GM21381 (cell line): ENCODE results near the gene GTF2E1.
A peak's percentile ranks its signal among the peaks of the same experiment; 100 is the strongest.
"Not testable (repeated sequence)": the region's sequence is repeated elsewhere in the genome, so short reads cannot be mapped to it uniquely, and the experiment has no call there.

Experiments
- ATAC-seq: cut with Tn5 transposase; IDR thresholded peaks from one replicate; pipeline ENCODE4 v1.9.1; 2021; ENCODE audit warnings: mild to moderate bottlenecking, moderate library complexity; ENCODE audit not compliant: unreplicated experiment

Gene GTF2E1

DNA sequence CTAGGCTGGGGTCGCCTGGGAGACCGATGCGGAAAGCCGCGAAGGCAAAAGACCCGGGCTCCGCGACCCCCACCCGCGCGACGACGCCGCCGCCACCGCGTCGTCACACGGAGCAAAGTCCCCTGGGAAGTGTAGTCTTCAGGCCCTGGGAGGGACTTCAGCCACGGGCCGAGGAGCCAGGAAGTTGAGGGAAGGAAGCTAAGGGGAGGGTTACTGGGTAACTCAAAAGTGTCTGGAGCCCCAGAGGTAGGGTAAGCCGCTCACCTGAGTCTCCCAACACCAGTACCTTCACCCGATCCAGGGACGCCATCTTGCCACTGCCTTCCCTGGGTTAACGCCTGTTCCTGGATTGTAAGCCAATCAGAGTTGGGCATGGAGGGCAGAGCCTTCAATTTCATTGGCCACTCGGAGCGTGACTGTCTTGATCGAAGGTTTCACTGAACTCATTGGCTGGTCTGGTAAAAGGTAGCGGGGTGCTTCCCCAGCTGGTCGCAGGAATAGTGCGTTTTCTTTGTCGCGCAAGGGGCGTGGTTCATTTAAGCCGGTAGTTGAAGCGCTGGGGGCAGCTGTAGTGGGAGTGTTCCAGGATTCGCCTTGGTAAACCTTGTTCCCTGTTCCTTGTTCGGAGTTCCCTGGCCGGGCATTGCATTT lies at the start of gene GTF2E1, which contains the start of gene RABL3:
Gene GTF2E1, plus strand, starts transcription at position 547 of the 651 bp plus-strand sequence. CDS start 7,809 bp downstream, outside the sequence.
Gene RABL3, minus strand, starts transcription at position 319 of the 651 bp plus-strand sequence. Its CDS starts 9 bp downstream, at position 310.
- ATAC-seq: peak; percentile 98

DNA sequence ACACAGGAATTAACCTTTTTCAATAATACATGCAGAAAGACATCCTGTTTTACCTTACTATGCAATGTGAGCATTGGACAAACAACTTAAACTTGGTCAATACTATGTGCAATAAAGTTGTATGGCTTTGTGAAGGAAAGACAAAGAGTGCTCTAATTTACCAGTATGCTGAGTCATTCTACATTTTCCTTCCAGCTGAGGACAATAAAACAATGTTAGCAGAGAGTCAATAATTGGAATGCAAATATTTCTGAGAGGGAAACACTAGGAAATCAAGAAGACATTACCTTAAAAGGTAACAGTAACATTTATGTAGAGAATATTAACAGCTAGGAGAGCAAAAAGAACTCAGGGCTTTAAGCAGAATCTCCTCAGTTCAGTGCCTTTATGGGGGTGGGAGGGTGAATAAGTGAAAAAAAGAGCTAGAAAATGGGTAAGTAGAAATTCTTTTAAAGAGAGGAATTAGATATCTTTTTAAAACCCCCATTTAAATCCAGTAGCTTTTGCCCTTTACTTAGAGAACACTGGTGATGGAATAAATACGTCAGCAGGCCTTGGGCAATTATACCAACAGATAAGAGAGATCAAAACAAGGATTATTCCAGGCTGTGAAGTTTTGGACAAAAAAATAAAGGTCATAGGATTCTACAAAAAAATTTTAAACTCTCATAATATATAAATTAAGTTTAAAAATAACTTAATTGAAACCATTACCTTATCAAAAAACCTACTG lies 48.9 kb upstream of the GTF2E1 start:
- ATAC-seq: no peak

DNA sequence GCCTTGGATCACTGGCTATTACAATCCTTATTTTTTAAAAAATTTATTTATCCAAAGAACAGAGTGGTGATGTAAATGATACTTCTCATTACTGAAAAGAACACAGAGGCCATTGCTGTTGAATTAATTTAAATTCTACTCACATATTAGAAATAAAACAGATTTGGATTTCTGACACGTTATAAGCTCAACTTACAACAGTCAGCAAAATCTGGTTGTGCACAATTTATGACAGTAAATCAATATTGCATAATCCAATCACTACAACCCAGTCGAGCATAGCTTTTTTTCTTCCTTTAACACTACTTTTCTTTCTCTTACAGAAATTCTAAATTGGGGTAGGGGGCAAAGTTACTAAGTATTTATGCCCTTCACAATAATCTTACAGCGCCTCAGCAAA lies 43.2 kb upstream of the GTF2E1 start:
- ATAC-seq: no peak

DNA sequence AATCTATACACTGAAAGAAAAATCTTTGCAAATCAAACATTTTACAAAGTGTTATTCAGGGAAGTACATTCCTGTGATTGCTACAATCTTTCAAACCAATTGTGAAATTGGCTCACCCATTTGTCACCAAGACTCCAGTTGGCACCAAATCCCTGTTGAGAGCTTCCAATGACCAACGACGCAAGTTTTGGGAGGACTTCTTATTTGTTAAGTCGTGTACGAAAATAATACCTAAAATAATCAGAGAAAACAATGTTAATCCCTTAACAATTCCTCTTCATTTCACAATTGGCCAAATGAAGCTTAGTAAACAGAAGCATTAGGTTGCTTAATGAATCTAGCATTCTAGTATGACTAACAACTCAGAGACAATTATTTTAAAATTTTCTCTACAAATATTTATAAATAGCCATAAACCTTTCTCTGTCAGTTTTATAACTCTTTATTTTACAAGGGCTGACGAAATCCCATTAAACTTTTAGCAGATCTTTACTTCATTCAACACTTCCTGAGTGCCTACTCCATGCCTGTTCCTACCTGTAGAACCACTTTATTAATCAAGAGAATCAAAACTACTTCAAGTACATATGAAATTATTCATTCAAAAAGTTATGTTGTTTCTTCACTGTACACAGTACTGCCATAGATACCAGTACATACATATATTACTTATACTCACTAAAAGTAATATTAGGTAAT lies 36.5 kb upstream of the GTF2E1 start:
- no peak for ATAC-seq

DNA sequence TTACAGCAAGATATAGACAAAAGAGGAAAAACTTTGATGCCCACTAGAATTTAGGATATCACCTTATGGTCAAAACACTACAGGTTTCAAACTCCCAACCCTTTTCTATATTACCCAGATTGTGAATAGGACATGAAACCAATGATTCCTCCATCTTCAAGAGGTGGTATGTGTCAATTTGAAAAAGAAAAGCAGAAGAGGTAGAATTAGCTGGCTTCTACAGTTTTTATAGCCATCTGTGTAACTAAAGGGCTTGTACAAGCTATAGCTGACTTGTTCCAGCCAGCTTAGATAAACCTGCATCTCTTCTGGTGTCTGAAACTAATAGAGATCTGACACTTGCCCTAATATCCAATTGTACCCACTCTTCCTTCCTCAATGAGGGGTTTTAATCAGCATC lies 35.6 kb upstream of the GTF2E1 start:
- ATAC-seq: no peak

DNA sequence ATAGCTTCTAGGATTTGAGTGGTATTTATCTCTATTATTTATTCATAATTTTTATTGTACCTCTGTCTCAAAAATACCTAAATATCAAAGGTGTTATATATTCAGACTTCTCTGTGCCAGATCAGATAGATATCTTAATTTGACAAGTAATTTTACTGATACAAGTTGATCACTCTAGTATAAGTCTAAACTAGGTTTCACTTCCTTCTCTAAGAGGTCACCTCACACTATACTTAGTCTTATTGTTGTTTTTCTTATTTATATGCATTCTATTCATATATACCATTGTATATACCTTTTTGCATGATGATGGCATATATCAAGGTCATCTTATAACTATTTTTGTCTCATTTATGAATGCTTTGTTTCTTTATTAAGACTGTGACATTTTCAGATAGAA lies 34.1 kb upstream of the GTF2E1 start:
- ATAC-seq: no peak

DNA sequence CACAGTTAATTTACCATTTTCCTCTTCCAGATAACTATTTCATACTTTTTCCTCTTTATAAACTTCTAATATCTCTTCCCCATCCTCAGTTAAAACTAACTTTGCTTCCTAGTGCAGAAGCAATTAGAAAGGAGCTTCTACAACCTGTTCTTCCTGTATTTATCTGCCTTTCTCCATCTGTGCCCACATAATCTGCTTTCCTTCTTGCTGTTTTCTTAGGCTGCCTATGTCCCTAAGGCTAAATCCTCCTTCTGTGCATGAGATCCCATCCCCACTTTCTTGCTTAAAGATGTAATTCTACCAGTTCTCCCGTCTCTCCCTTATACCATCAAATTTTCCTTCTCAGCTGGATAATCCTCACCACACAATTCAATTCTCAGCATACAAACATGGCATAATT lies 32.2 kb upstream of the GTF2E1 start:
- ATAC-seq: no peak

DNA sequence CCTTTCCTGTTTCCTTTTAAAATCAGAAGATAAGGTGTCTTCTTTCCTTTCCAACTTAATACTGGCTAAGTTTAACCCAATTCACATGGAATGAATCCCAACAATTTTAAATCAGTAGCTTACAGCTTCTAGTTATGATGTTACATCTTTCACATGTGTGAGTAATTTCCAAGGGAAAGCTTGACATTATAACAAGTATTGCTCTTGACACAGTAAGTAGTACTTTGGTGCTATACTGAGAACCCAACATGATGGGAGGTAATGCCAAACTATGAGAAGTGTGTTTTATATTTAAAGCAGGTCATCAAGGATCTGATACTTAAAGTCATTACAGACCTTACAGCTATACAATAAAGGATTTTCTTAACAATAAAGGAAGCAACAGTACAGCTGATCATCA lies 29.3 kb upstream of the GTF2E1 start:
- ATAC-seq: no peak

DNA sequence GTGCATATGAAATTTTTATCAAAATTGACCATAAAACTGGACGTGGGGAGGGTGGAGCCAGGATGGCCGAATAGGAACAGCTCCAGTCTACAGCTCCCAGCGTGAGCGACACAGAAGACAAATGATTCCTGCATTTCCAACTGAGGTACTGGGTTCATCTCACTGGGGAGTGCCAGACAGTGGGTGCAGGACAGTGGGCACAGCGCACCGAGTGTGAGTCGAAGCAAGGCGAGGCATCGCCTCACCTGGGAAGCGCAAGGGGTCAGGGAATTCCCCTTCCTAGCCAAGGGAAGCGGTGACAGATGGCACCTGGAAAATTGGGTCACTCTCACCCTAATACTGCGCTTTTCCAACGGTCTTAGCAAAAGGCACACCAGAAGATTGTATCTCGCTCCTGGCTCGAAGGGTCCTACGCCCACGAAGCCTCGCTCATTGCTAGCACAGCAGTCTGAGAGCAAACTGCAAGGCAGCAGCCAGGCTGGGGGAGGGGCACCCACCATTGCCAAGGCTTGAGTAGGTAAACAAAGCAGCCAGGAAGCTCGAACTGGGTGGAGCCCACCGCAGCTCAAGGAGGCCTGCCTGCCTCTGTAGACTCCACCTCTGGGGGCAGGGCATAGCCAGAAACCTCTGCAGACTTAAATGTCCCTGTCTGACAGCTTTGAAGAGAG lies 23.2 kb upstream of the GTF2E1 start:
- ATAC-seq: not testable (repeated sequence)

DNA sequence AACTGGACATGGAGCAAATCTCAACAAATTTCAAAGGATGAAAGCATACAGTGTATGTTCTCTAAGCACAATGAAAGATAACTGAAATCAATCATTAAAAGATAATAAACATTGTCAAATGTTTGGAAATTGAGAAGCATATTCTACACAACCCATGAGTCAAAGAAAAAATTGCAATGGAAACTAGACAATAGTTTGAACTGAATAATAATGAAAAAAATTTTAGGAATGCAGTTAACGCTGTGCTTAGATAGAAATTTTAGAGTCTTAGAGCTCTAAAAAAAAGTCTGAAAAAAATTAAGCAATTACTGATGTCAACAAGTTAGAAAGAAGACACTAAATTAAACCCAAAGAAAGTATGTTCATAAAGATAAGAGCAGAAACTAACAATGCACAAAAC lies 15.8 kb upstream of the GTF2E1 start:
- no peak for ATAC-seq

DNA sequence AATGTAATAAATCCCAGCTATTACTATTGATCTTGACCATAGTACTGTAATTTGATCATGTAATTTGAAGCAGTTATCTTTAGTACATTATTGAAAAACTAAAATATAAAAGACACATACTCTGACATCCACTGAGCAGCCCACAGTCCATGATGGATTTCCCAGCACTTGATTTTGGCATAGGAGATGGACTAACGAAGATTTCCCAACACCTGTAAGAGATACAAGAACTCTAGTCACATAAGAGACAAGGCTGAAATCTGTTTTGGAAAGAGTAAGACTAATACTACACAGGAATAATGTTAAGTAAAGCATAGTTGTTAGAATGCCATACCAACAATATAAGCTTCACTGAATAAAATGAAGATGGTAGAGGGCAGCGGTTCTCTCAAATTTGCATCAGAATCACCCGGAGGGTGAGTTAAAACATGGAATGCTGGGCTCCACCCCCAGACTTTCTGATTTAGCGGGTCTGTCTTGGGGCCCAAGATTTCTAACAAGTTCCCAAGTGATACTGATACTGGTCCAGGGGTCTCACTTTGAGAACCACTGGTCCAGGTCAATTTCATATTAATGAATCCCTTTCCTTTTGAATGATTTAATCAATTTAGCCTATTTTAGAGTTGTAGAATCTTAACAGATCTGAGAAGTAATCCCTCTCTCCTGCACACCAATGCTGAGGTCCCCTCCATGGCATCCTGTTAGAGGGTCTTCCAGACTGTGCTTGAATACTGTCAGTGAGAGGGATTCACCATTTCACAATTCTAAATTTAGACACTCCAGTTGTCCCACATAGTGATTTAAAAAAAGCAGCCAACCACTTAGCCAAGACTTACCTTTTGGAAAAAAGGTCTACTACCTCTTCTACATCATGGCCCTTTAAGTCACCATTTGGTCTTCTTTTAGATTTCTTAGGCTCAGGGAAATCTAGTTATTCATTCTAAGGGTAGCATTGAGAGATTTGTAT lies 11.7 kb upstream of the GTF2E1 start:
- ATAC-seq: no peak

DNA sequence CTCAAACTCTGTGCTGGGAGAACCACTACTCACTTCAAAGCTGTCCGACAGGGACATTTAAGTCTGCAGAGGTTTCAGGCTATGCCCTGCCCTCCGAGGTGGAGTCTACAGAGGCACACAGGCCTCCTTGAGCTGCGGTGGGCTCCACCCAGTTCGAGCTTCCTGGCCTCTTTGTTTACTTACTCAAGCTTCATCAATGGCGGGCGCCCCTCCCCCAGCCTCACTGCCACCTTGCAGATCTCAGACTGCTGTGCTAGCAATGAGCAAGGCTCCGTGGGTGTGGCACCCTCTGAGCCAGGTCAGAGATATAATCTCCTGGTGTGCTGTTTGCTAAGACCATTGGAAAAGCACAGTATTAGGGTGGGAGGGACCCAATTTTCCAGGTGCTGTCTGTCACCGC lies 4.5 kb upstream of the GTF2E1 start:
- ATAC-seq: not testable (repeated sequence)

DNA sequence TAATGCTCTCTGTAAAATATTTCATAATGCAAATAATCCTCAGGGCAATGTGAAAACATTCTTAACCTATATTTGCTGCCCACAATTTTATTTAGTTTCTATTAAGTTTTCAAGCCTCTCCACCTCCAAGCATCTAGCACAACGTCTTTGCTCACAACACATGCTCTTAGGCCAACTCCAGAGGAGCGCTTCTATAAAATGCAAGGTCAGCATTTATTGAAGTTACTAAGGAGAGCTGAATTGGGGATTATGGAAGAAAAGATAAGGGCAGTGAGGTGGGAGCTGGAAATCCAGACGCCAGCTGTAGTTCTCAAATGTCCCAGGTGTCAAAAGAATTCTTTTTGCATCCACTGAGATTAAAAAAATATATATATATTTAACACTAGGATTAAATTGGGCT lies 1.2 kb upstream of the GTF2E1 start:
- ATAC-seq: no peak

DNA sequence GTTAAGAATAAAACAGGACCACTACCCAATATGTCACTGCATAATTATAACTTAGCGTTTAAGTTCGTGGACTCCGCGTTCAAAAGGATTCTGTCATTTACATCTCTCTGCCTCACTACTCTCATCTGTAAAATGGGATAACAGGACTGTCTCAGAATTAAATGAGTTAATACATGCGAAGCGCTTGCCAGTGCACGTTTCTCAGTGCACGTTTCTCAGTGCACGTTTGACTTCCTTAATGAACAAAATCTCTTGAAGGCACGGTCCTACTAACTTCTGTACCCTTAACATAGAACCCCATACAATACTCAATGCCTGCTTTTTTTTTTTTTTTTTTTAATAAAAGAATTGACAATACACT lies 727 bp upstream of the GTF2E1 start:
- ATAC-seq: peak; percentile 9

DNA sequence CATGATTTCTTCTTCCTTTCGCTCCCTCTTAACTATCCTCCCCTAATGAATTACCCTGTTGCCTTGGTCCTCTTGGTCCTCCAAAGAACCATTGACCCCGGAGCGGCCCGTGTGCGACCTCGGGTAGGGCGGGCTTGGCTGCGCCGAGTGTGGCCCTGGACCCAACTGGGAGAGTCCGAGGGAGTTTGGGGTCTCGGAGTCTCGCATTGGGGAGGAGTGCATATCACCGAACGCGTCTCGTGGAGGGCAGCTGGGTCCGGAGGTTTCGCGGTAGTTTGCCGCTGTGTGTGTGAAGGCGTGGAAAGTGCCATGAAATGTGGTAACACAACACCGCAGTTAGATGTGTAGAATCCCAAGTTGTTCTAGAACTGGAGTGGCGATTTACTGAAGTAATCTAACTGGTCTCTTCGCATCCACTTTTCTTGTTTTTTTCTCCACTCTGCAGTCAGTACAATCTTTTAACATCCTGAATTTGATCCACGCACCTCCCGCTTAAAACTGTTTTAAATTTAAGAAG lies 363 bp downstream of the GTF2E1 start:
- peak; percentile 14 for ATAC-seq

DNA sequence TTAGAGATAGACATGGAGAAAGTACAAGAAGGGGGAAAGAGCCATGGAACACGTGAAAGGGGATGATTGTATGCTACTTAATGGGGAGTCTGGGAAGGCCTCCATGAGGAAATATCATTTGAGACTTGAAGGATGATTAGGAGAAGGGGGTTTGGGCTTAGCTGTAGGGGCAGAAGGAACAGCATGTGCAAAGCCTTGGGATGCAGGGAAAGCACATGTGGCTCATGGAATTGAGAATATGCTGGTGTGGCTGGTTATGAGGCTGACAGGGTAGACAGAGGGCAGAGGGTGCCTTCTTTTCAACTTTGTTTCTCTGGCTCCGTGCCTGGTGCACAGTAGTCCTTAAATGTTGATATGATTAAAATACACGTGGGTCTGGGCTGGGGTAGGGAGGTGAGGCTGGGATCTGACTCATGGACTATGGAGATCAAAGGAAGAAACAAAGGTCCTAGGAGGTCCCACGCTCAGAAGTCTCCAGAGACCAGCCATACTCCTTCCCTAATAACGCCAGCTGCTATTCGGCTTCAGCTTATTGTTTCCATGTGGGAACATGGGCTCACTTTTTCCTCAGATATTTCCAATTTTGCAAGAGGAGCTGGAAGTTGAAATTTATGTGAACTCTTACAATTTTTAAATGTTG lies 1.1 kb downstream of the GTF2E1 start:
- no peak for ATAC-seq

DNA sequence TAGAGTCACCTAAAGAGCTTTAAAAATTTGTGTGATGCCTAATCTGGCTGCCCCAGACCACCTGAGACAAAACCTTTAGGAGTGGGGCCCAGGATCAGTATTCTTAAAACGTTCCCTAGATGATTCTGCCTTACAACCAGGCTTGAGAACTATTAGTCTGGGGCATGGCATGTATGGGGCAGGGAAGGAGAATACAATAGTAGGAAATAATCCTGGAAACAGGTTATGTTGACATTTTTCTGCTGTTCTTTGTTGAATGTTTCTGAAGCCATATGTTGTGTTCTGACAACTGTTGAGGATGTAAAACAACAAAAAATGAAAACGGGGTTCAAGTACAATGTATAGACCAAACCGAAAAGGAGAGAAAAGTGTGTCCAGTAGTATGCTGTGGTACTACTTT lies 2.9 kb downstream of the GTF2E1 start:
- no peak for ATAC-seq

DNA sequence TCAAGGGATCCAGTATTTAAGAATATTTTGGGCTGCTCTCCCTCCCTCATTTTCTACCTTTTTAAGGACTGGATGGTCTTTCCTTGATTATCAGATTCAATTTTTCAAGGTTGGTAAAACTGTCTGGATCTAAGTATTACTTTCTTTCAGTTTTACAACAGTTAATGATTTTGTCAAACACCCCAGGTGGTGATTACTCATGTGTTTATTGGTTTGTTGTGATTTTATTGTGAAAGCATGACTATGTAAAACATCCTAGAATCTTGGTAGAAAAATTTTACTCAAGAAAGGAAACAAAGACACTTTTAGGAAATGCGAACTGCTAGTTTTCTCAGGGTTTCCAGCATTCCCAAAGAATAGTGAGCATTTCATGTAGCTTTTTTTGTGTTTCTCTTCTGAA lies 7.3 kb downstream of the GTF2E1 start:
- ATAC-seq: no peak

DNA sequence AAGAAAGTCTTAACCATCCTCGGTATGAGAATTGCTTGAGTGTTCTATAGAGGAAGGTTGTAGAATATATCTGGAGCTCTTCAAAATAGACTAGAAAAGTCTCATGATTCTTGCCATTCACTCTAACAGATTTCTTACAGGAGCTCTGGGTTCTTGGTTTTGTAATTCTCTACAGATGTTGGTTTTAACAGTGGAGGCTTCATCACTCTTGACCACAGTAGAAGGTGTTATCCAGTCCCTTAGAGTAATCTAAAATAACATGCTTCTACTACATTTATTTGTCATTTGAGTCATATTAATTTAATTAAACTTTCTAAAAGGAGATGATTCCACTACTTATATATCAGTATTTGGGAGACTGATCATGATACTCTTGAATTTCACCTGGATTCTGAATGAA lies 9.7 kb downstream of the GTF2E1 start:
- no peak for ATAC-seq

DNA sequence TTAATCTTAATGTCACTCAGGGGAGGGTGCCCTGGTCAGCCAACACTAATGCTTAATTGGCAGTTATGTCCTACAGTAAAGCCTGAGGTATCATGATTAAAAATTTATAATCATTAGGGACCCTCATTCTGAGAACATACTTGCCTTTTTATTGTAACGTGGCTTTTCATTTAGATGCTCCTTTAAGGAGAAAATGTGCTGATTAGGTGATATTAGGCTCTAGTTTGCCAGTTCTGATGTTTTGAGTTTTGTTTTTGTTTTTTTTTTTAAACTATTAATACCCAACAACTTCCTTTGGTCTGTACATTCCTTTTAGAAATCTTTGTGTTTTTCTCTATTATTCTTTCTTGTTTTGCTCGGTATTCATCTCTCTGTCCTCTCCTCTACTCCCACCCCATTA lies 10.3 kb downstream of the GTF2E1 start:
- no peak for ATAC-seq
